HG03521 (cell line): ENCODE measurements around the gene KIAA1958.
A peak's percentile ranks its signal among the peaks of the same experiment; 100 is the strongest.
"Not testable (repeated sequence)": the region's sequence is repeated elsewhere in the genome, so short reads cannot be mapped to it uniquely, and the experiment has no call there.

Experiments
- ATAC-seq: cut with Tn5 transposase; IDR thresholded peaks from one replicate; pipeline ENCODE4 v1.9.1; 2021; ENCODE audit warnings: mild to moderate bottlenecking, moderate library complexity; ENCODE audit not compliant: unreplicated experiment

Gene KIAA1958

GRCh38 chr9:112631313-112632070 is 144.9 kb downstream of the KIAA1958 start:
- ATAC-seq: no peak

- ATAC-seq: no peak
Measured at GRCh38 chr9:112640311-112640710, 153.7 kb downstream of the KIAA1958 start.

GRCh38 chr9:112642126-112642525 is 155.5 kb downstream of the KIAA1958 start:
- ATAC-seq: no peak

- no peak for ATAC-seq
Measured at GRCh38 chr9:112647596-112647995, 161.0 kb downstream of the KIAA1958 start.

GRCh38 chr9:112648624-112649023 is 162.0 kb downstream of the KIAA1958 start:
- no peak for ATAC-seq

- no peak for ATAC-seq
Measured at GRCh38 chr9:112654282-112654681, 167.7 kb downstream of the KIAA1958 start.

GRCh38 chr9:112655668-112656067 is 169.0 kb downstream of the KIAA1958 start:
- no peak for ATAC-seq

GRCh38 chr9:112659906-112660305 is 173.3 kb downstream of the KIAA1958 start:
- ATAC-seq: no peak

GRCh38 chr9:112663681-112664080 is 177.1 kb downstream of the KIAA1958 start:
- no peak for ATAC-seq

GRCh38 chr9:112664531-112664930 is 177.9 kb downstream of the KIAA1958 start:
- no peak for ATAC-seq

- ATAC-seq: no peak
Measured at GRCh38 chr9:112665347-112665746, 178.7 kb downstream of the KIAA1958 start.

- ATAC-seq: no peak
Measured at GRCh38 chr9:112669326-112669725, 182.7 kb downstream of the KIAA1958 start.

- ATAC-seq: no peak
Measured at GRCh38 chr9:112670991-112671625, 184.5 kb downstream of the KIAA1958 start.

GRCh38 chr9:112673221-112673620 is 186.6 kb downstream of the KIAA1958 start:
- not testable (repeated sequence) for ATAC-seq

- no peak for ATAC-seq
Measured at GRCh38 chr9:112677040-112677439, 190.4 kb downstream of the KIAA1958 start.

- no peak for ATAC-seq
Measured at GRCh38 chr9:112680731-112681402, 194.2 kb downstream of the KIAA1958 start.

GRCh38 chr9:112689161-112689740 is 202.6 kb downstream of the KIAA1958 start:
- ATAC-seq: no peak

GRCh38 chr9:112694706-112695555 is 208.3 kb downstream of the KIAA1958 start:
- ATAC-seq: no peak

GRCh38 chr9:112696461-112696860 is 209.8 kb downstream of the KIAA1958 start:
- no peak for ATAC-seq

- peak; percentile 89 for ATAC-seq
Measured at GRCh38 chr9:112699230-112699629, 212.6 kb downstream of the KIAA1958 start.

- no peak for ATAC-seq
Measured at GRCh38 chr9:112700085-112700484, 213.5 kb downstream of the KIAA1958 start.
